DND-41 (cell line): Measurements from ENCODE around the gene THBS1.

ENCODE experiments used
- ATAC-seq: fragments of 200-7000 bp; cut with Tn5 transposase; 3 replicates; pipeline ENCODE4 v1.9.1; 2021; ENCODE audit warnings: low read depth; ENCODE audit not compliant: insufficient read depth
- DNase-seq: peaks from one replicate; pipeline ENCODE4 v3.0.0-alpha.2; 2020
- H2AFZ ChIP-seq: 2 replicates; pipeline ENCODE4 v1.6.0; 2012; ENCODE audit warnings: low read depth, low read length
- H3K27ac ChIP-seq: 2 replicates; pipeline ENCODE4 v1.5.1; 2012; ENCODE audit warnings: low read length, inconsistent platforms
- H3K27me3 ChIP-seq: fragments of 200-600 bp; sonication (generic); 2 replicates; pipeline ENCODE4 v1.6.0; 2012; ENCODE audit warnings: low read length, mild to moderate bottlenecking, inconsistent platforms; ENCODE audit not compliant: insufficient read depth, poor library complexity
- H3K36me3 ChIP-seq: 2 replicates; pipeline ENCODE4 v1.5.1; 2012; ENCODE audit warnings: low read length, inconsistent platforms; ENCODE audit not compliant: insufficient read depth
- H3K4me1 ChIP-seq: 2 replicates; pipeline ENCODE4 v1.5.1; 2012; ENCODE audit warnings: mild to moderate bottlenecking, low read length; ENCODE audit not compliant: insufficient read depth
- H3K4me2 ChIP-seq: 2 replicates; pipeline ENCODE4 v1.6.0; 2012; ENCODE audit warnings: mild to moderate bottlenecking, moderate library complexity, low read length, inconsistent platforms; ENCODE audit not compliant: insufficient read depth
- H3K4me3 ChIP-seq, 2 experiments: fragments of 200-600 bp in 1 of 2; shearing (Covaris generic) in 1 of 2; 2 replicates each; pipeline ENCODE4 v1.5.1; 2012 to 2016; ENCODE audit warnings: inconsistent platforms in 2 of 2, low read length in 2 of 2, mild to moderate bottlenecking in 2 of 2, low read depth in 1 of 2, moderate library complexity in 1 of 2
- H3K79me2 ChIP-seq: 2 replicates; pipeline ENCODE4 v1.6.0; 2012; ENCODE audit warnings: low read length, inconsistent platforms; ENCODE audit not compliant: insufficient read depth
- H3K9ac ChIP-seq: 2 replicates; pipeline ENCODE4 v1.6.0; 2012; ENCODE audit warnings: low read depth, mild to moderate bottlenecking, inconsistent platforms, low read length, moderate library complexity
- H3K9me3 ChIP-seq: 2 replicates; pipeline ENCODE4 v1.5.1; 2012; ENCODE audit warnings: low read length, moderate library complexity, mild to moderate bottlenecking, inconsistent platforms; ENCODE audit not compliant: insufficient read depth, severe bottlenecking
- H4K20me1 ChIP-seq: 2 replicates; pipeline ENCODE4 v1.6.0; 2012; ENCODE audit warnings: low read length; ENCODE audit not compliant: insufficient read depth
- CTCF ChIP-seq: IDR thresholded peaks from 2 replicates; pipeline ENCODE4 v1.5.1; 2012; ENCODE audit warnings: borderline replicate concordance, low read length, moderate library complexity, mild to moderate bottlenecking; ENCODE audit not compliant: poor library complexity, severe bottlenecking; ENCODE audit errors: extremely low read depth
- EZH2 ChIP-seq: IDR thresholded peaks from 3 replicates; pipeline ENCODE4 v1.6.1; 2012; ENCODE audit warnings: borderline replicate concordance, low read depth, mild to moderate bottlenecking, moderate library complexity, low read length, inconsistent platforms; ENCODE audit not compliant: severe bottlenecking

Gene THBS1

GRCh38 chr15:39584662-39585388, 3.9 kb downstream of the THBS1 start:
- H3K9me3 ChIP-seq = no peaks in the 10 kb centered on the region
- no peak overlapping the region for H2AFZ ChIP-seq
- H3K4me1 ChIP-seq = no peaks in the 10 kb centered on the region
- H3K4me3 ChIP-seq = no peak overlapping the region
- H3K4me2 ChIP-seq = no peak overlapping the region
- no peak overlapping the region for H3K27ac ChIP-seq
- H3K27me3 ChIP-seq = no peaks in the 10 kb centered on the region
- H3K9ac ChIP-seq = no peak overlapping the region
- H3K79me2 ChIP-seq = no peaks in the 10 kb centered on the region
- H3K36me3 ChIP-seq = no peaks in the 10 kb centered on the region
- H4K20me1 ChIP-seq = no peaks in the 10 kb centered on the region
- no peak for DNase-seq
- TF ChIP-seq EZH2 (no peak), CTCF (no peak)
- no peak for ATAC-seq

GRCh38 chr15:39585389-39585841, 4.5 kb downstream of the THBS1 start:
- Histone ChIP-seq H2AFZ (no peak overlapping the region), H3K4me2 (no peak overlapping the region), H3K79me2 (no peaks in the 10 kb centered on the region), H3K36me3 (no peaks in the 10 kb centered on the region), H3K9me3 (no peaks in the 10 kb centered on the region), H3K27ac (no peak overlapping the region), H4K20me1 (no peaks in the 10 kb centered on the region), H3K9ac (no peak overlapping the region), H3K27me3 (no peaks in the 10 kb centered on the region), H3K4me3 (no peak overlapping the region), H3K4me1 (no peaks in the 10 kb centered on the region)
- TF ChIP-seq EZH2 = no peak
- no peak for TF ChIP-seq CTCF
- DNase-seq (no peak), ATAC-seq (no peak)

GRCh38 chr15:39585871-39586301, 5.0 kb downstream of the THBS1 start:
- no peaks in the 10 kb centered on the region for H3K79me2 ChIP-seq
- no peak for TF ChIP-seq CTCF
- no peak for TF ChIP-seq EZH2
- DNase-seq (no peak), ATAC-seq (no peak)
- H4K20me1 ChIP-seq = no peaks in the 10 kb centered on the region
- H3K9ac ChIP-seq = no peak overlapping the region
- H3K4me3 ChIP-seq = no peak overlapping the region
- no peaks in the 10 kb centered on the region for H3K36me3 ChIP-seq
- no peaks in the 10 kb centered on the region for H3K27me3 ChIP-seq
- no peak overlapping the region for H3K27ac ChIP-seq
- no peak overlapping the region for H2AFZ ChIP-seq
- no peaks in the 10 kb centered on the region for H3K4me1 ChIP-seq
- no peaks in the 10 kb centered on the region for H3K9me3 ChIP-seq
- H3K4me2 ChIP-seq = no peak overlapping the region
